ENCODE results near the gene H1-8. TPM values are rescaled to one million over a fixed set of nuclear protein-coding genes. Genes with fewer than 3 reads are reported as not detected.
A peak's percentile ranks its signal among the peaks of the same experiment; 100 is the strongest.

The H1-8 gene
- total and polyA plus RNA-seq, 11 donors: not detected

DNA sequence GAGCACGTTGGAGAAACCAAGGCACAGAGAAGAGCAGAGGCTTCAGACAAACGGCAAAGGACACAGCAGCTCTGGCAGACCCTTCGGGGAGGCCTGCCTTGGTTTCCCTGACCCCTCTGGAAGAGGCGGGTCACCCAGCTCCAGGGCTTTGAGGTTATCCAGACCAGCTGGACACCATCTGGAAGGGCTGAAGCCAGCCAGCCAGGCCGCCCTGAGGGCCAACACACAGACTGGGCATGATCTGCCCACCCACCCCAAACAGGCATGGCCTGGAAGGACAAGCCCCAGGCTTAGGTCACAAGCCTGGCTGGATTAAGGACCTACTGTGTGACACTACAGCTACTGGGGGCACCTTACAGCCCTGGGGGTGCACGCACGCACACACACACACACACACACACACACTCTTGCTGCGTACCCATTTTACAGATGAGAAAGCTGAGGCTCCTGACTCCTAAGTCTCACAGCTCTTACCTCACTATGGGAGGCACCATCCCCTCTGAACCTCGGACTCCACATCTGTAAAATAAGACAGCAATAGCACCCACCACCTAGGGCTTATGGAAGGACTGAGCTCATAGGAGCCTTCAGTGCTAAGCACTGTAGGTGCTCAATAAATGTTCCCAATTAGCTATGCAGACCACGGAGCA is 52.7 kb downstream of the H1-8 start:
- ATAC-seq (no peak), DNase-seq (no peak)
- peak overlapping the region; percentile 75 to 97 (median 90) for H3K27ac ChIP-seq
- H3K4me1 ChIP-seq: peaks cover 39 to 100% (median 94%) of the 10 kb centered on the region in 12 donors
- intact Hi-C loops (cut with DNase I): loop anchor here in 2 of 10 donors (2.0 to 5.0 kb wide), 2 partner anchors 27 to 33 kb away; no protein-coding TSS in a partner anchor
- TF ChIP-seq, protein P1, sequence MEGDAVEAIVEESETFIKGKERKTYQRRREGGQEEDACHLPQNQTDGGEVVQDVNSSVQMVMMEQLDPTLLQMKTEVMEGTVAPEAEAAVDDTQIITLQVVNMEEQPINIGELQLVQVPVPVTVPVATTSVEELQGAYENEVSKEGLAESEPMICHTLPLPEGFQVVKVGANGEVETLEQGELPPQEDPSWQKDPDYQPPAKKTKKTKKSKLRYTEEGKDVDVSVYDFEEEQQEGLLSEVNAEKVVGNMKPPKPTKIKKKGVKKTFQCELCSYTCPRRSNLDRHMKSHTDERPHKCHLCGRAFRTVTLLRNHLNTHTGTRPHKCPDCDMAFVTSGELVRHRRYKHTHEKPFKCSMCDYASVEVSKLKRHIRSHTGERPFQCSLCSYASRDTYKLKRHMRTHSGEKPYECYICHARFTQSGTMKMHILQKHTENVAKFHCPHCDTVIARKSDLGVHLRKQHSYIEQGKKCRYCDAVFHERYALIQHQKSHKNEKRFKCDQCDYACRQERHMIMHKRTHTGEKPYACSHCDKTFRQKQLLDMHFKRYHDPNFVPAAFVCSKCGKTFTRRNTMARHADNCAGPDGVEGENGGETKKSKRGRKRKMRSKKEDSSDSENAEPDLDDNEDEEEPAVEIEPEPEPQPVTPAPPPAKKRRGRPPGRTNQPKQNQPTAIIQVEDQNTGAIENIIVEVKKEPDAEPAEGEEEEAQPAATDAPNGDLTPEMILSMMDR (IDR thresholded peaks at IDR 0.05): no peak
- TF ChIP-seq POLR2A (IDR thresholded peaks at IDR 0.05): no peak
- no peaks in the 10 kb centered on the region for H3K27me3 ChIP-seq
- H3K4me3 ChIP-seq: peak overlapping the region in 8 of 12 donors; percentile 15 to 46 (median 30)
- 48 to 63% (median 59%) methylated on average over 8 to 10 of the region's 10 CpGs for WGBS, 4 donors
- no peaks in the 10 kb centered on the region for H3K36me3 ChIP-seq
- H3K9me3 ChIP-seq: no peaks in the 10 kb centered on the region

DNA sequence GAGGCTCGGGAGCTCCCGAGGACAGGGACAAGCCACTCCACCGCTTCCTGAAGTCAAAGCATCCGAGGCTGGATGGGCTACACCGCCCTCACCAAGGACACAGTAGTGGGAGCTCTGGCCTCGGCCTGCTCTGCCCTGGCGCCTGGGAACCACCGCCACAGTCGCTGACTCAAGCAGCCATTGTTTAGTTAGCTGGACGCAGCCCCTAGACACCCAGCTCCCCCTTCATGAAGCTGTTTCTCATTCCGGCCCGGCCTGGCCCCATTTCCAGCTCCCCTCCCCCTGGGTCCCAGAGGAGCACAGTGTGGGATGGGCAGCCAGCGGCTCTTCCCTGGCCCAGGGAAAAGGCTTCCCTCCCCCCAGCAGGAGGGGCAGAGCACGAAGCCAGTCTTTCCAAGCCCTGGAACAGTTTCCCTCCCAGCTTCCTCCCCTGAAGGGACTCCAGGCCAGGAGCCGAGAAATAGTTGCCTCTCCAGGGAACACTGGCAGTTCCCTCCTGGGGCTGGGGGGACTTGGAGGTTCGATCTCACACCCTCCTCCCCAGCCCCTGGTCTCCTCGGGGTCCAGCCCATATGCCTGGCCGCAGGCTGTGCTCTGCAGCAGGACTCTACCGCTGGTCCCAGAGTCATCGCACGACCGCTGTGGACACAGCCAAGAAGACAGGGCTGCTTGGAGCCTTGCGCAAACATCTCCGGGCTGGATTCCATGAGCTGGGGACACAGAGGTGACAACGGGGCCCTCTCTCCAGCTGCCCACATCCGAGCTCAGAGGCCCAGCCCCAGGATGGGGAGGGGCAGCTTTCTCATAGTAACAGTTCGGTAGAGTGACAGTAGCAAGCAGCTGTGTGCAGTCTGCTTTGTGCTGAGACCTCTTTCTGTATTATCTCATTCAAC is 53.5 kb downstream of the H1-8 start:
- peak overlapping the region in 11 of 12 donors; percentile 7 to 99 (median 34) for H3K4me3 ChIP-seq
- peak overlapping the region; percentile 75 to 97 (median 90) for H3K27ac ChIP-seq
- peaks cover 0 to 5% (median 0%) of the 10 kb centered on the region in 9 donors for H3K36me3 ChIP-seq
- ATAC-seq (peak; percentile 70 to 86 (median 83)), DNase-seq (peak; percentile 93 to 96 (median 94))
- no peaks in the 10 kb centered on the region for H3K9me3 ChIP-seq
- TF ChIP-seq, protein P1 (IDR thresholded peaks at IDR 0.05): peak in 2 of 12 donors; percentile 1 to 5
- no peak for TF ChIP-seq POLR2A (IDR thresholded peaks at IDR 0.05)
- intact Hi-C loops (cut with DNase I): loop anchor here in 2 of 10 donors (2.0 to 5.0 kb wide), 2 partner anchors 26 to 34 kb away; no protein-coding TSS in a partner anchor
- 18 to 46% (median 33%) methylated on average over 21 to 27 of the region's 27 CpGs for WGBS, 4 donors
- peaks cover 31 to 100% (median 95%) of the 10 kb centered on the region in 12 donors for H3K4me1 ChIP-seq
- no peaks in the 10 kb centered on the region for H3K27me3 ChIP-seq

DNA sequence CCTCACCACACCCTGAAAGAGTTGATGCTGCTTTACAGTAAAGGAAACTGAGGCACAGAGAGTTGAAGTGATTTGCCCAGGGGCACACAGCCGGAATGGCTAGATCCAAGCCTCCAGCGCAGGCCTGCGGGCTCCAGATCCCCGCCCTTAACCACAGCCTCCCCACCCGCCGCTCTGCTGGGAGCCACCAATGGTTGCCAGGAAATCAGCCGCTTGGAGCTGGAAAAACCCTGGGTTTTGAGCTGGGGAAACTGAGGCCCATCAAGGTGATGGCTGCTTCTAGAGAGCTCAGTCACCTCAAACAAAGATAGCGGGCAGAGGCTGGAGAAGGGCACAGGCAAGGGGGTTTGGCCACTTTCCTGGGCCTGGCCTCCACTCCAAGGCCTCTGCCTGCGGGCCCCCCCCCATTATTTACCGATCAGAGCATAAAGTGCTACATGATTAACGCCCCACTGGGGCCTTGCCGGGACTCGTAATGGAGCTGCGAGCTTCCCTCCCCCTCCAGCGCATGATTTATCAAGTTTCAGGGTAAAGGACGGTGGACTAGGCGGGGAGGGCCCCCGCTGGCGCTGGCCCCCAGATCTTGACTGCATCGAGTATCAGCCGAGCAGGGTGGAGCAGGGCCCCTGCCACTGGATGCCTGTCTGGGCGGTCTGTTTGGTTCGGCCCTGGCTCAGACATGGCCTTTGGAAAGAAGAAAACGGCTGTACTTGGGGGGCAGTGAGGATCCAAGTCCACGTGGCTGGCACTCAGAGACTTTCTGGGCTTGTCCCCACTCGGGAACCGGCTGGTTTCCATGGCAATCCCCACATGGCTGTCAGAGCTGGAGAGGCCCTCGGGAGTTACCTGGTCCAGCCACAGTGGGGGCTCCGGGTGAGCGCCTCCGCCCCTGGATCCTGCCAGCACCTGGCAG is 54.4 kb downstream of the H1-8 start:
- peak in 3 of 5 donors; percentile 55 to 70 (median 68) for DNase-seq

More for the DNA sequence above, 54.4 kb downstream of the H1-8 start:
- intact Hi-C loops (cut with DNase I): loop anchor here in 2 of 10 donors (2.0 to 5.0 kb wide), 2 partner anchors 25 to 35 kb away; no protein-coding TSS in a partner anchor
- Histone ChIP-seq H3K4me1 (peaks cover 23 to 100% (median 94%) of the 10 kb centered on the region in 12 donors), H3K27ac (peak overlapping the region; percentile 75 to 97 (median 90)), H3K36me3 (peaks cover 0 to 11% (median 0%) of the 10 kb centered on the region in 9 donors), H3K4me3 (peak overlapping the region in 10 of 12 donors; percentile 7 to 99 (median 34)), H3K9me3 (no peaks in the 10 kb centered on the region), H3K27me3 (no peaks in the 10 kb centered on the region)
- TF ChIP-seq, protein P1 (IDR thresholded peaks at IDR 0.05): no peak
- TF ChIP-seq POLR2A (IDR thresholded peaks at IDR 0.05): no peak
- WGBS, 4 donors: 35 to 48% (median 41%) methylated on average over 20 to 31 of the region's 31 CpGs
- peak in 3 of 4 donors; percentile 7 to 21 (median 20) for ATAC-seq

Data from heart left ventricle (tissue), 16 donors.